Measurements from ENCODE around the gene TACC3.

DNA sequence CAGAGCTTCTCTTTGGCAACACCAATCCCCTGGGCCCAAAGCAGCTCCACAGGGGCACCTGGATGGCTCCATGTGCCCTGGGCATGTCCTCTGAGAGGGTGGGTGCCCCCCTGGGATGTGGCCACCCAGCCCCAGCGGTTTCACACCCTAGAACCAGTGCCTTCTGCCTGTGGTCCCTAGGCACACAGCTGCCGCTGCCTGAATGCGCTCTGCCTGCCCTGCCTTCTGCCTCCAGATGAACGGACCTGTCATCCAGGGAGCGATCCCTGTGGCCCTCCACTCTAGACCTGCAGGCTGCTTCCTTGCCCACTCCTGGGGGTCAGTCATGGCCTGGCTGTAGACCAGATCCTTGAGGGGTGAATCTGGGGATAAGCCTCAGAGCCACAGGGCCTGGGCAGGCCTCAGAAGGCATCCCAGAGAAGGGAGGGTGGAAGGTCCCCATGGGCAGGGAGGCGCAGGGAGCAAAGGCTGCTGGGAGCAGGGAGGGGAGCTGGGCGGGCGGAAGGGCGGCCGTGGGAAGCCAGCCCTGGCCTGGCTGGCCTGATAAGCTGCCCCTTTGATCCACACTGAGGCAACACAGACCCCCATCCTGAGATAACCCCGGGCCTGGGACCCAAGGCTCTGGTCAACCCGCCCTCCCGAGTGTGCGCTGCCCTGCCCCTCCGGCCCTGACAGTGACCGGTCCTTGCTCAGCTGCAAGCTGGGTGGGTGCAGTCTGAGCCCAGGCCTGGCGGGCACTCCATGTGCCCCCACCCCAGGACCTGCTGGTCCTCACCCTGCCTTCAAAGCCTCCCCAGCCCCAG, 63.7 kb downstream of the TACC3 start:
- TF ChIP-seq CTCF (conservative IDR thresholded peaks at IDR 0.05; ENCODE audit: low read depth, low read length) (no peak), EZH2phosphoT487 (IDR thresholded peaks at IDR 0.05; ENCODE audit: borderline replicate concordance, low read length) (no peak), EZH2 (IDR thresholded peaks at IDR 0.05; ENCODE audit: low read length, unreplicated experiment) (no peak)

Measured in PC-3 (cell line).